Amygdala (tissue), 56 donors: ENCODE data around the gene ARHGEF16.

ENCODE experiments used
- DNase-seq, 56 donors: peaks; one replicate each; lab custom pipeline; 2025; lab: John Stamatoyannopoulos, UW

The ARHGEF16 gene

DNA sequence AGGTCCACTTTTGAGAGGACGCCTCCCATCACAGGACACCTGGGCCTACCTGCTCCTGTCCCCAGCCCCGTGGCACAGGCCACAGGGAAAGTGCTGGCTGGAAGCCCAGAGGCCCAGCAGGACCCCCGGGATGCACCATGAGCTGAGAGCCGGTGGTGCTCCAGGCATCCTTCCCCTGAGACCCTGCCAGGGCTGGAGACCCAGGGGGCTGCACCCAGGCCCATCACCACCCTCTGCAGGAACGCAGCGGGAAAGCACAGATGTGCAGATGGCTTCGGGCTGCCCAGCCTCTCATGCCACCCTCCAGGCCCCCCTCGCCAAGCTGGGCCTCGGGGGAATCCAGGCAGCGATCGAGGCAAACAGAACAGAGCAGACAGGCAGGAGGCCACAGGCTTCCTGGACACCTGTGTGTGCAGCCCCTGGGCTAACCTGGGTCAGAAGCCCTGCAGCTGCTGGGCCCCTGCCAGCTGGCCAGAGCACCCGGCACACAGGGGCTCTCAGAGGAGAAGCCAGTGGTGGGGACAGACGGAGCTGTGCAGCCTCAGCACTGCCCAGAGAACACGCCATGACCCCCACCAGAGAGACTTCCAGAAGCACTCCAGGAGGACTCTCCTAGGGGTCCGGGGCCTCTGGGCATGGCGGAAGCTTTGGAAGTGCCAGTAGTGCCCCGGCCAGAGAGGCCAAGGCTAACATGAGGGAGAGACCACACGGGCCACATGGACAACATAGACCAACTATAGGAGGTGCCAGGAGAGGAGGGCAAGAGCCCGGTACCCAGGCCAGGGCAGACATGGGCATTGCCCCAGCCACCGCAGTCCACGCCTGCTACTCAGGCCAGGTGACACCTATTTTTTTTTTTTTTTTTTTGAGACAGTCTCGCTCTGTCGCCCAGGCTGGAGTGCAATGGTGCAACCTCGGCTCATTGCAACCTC lies 71.4 kb downstream of the ARHGEF16 start:
- DNase-seq = no peak

DNA sequence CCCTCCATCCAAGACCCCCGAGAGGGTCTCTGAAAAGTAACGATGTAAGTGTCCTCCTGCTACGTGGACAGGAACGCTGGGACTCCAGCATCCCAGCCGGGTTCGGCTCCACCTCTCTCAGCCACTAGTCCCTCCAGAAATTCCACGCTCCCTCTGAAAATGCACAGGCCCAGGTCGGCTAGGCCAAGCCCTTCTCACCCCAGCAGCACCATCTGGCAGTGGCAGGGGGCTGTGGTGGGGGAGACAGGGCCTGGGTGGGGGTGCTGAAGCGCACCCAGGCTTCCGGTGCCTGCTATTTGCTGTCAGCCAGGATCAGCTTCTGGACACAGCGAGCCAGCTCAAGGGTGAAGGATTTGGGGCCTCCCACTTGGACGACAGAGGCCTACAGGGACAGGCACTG lies 73.3 kb downstream of the ARHGEF16 start:
- DNase-seq = no peak

DNA sequence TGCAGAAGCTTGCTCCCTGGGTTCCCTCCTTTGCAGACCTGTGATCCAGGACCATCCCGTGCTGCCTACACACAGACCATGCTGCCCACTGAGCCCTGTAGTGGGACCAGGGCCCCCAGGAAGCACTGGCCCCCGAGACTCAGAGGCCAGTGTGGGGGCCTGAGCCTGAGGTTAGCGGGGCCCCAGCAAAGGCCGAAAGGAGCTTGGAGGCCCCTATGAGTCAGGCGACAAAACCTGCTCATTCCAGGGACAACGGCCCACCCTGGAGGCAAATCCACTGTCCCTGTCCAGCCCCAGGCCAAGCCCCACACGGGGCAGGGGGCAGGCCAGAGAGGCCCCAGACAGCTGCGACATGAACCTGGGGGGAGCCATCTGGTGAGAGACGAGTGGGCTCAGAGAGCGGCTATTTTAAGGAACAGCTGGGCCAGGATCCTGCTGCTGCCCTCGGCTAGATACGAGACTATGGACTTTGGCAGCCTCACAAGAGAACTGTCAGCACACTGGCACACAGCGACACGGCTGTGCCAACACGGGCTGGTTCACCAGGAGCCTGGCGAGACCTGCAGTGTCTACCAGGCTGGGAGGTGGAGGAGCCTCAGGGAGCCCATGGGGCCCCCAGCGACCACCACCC lies 74.7 kb downstream of the ARHGEF16 start:
- peak in 17 of 56 donors; percentile 7 to 55 (median 30) for DNase-seq

DNA sequence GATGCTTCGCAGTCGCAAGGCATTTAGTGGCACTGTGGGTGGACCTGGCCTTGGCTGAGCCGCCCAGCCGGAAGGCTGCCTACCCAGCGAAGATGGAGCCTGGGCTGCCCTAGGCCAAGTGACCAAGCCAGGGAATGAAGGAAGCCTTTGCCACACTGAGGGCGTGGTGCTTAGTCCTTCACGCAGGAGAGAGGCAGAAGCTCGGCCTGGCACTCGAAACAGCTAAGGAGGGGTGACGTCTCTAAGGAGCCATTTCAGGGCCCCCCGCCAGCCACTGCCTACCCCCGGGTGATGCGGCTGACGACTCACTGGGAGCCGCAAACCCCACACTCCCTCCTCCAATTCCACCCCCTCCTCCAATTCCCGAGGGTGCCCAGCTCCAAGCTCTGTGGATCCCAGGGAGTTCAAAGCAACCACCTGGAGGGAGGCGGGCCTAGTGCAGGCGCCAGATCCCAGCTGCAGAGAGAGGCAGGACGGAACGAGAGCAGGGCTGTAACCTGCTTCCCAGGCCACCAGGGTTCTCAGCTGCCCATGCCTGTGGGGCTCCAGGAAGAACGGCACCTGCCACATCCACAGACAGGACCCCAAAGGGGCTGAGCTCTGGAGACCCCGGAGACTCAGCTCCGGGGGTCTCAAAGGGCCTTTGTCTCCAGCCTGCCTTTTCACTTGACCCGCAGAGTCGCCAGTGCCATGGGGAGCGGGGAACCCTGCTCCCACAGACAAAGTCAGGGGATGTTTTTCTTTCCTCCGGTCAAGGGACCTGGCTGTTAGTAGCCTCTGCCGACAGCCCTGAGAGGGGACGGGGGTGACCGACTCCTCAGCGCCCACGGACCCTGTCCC lies 75.8 kb downstream of the ARHGEF16 start:
- no peak for DNase-seq
